ENCODE data around the gene DTNBP1.

- TF ChIP-seq CTCF (conservative IDR thresholded peaks at IDR 0.05; ENCODE audit: low read depth, low read length): no peak
- no peak for TF ChIP-seq EZH2 (IDR thresholded peaks at IDR 0.05; ENCODE audit: borderline replicate concordance, low read depth, low read length, poor library complexity, severe bottlenecking)
Measured at GRCh38 chr6:15520626-15521203, 142.1 kb downstream of the DTNBP1 start.

Data from A673 (cell line).